GM12872 (cell line): ENCODE data around the gene SSC5D.

ENCODE experiments used
- CTCF ChIP-seq: IDR thresholded peaks from 3 replicates; pipeline ENCODE4 v1.5.1; 2011; ENCODE audit warnings: low read depth, mild to moderate bottlenecking, low read length, moderate library complexity; ENCODE audit not compliant: insufficient read depth

SSC5D gene

GRCh38 chr19:55468054-55468393 is 20.2 kb upstream of the SSC5D start:
- no peak for TF ChIP-seq CTCF

- TF ChIP-seq CTCF: no peak
These were observed 17.0 kb upstream of the SSC5D start for GRCh38 chr19:55471266-55471665.

GRCh38 chr19:55472463-55472862 is 15.8 kb upstream of the SSC5D start:
- TF ChIP-seq CTCF: no peak

GRCh38 chr19:55473225-55474012 is 14.8 kb upstream of the SSC5D start:
- TF ChIP-seq CTCF: no peak

GRCh38 chr19:55474269-55475265 is 13.7 kb upstream of the SSC5D start:
- TF ChIP-seq CTCF: no peak

- no peak for TF ChIP-seq CTCF
These were observed 12.0 kb upstream of the SSC5D start, which contains the start of gene ZNF628 for GRCh38 chr19:55476100-55476775. Gene ZNF628, plus strand, starts transcription at chr19:55476617. Its CDS starts 3,294 bp downstream, at chr19:55479911.

- no peak for TF ChIP-seq CTCF
These were observed 10.3 kb upstream of the SSC5D start for GRCh38 chr19:55477905-55478304.
